Spleen (tissue), 11 donors: Measurements from ENCODE around the gene ARHGAP24. TPM values are rescaled to one million over a fixed set of nuclear protein-coding genes. Genes with fewer than 3 reads are reported as not detected.

Source experiments
- DNase-seq: peaks from one replicate; pipeline ENCODE4 v3.0.0-alpha.2; 2020
- H3K27ac ChIP-seq, 8 donors: fragments of 200-600 bp; sonication (generic) in 7 of 8; 1 replicate in 4 of 8; 2 replicates in 4 of 8; pipeline versions ENCODE4 v1.5.0 to v1.8.0; 2016 to 2021; ENCODE audit warnings: inconsistent platforms in 4 of 8, mild to moderate bottlenecking in 4 of 8, moderate library complexity in 1 of 8
- H3K27me3 ChIP-seq, 7 donors: fragments of 200-600 bp; sonication (generic) in 6 of 7; replicated peaks in 1 of 7; 1 replicate in 4 of 7; 2 replicates in 3 of 7; pipeline versions ENCODE4 v1.5.0 to v1.8.0; 2016 to 2021; ENCODE audit warnings: inconsistent platforms in 3 of 7, mild to moderate bottlenecking in 1 of 7
- H3K36me3 ChIP-seq, 6 donors: fragments of 200-600 bp; sonication (generic) in 5 of 6; 1 replicate in 4 of 6; 2 replicates in 2 of 6; pipeline versions ENCODE4 v1.5.0 to v1.8.0; 2016 to 2021; ENCODE audit warnings: inconsistent platforms in 2 of 6
- H3K4me1 ChIP-seq, 6 donors: fragments of 200-600 bp; sonication (generic) in 5 of 6; 1 replicate in 3 of 6; 2 replicates in 3 of 6; pipeline versions ENCODE4 v1.5.0 to v1.8.0; 2016 to 2021; ENCODE audit warnings: inconsistent platforms in 3 of 6
- H3K4me3 ChIP-seq, 8 donors: fragments of 200-600 bp; sonication (generic) in 7 of 8; 1 replicate in 4 of 8; 2 replicates in 4 of 8; pipeline versions ENCODE4 v1.5.0 to v1.8.0; 2016 to 2021; ENCODE audit warnings: inconsistent platforms in 4 of 8, mild to moderate bottlenecking in 4 of 8, moderate library complexity in 2 of 8
- H3K9me3 ChIP-seq, 8 donors: fragments of 200-600 bp; sonication (generic) in 7 of 8; 1 replicate in 4 of 8; 2 replicates in 4 of 8; pipeline versions ENCODE4 v1.5.0 to v1.8.0; 2016 to 2021; ENCODE audit warnings: inconsistent platforms in 4 of 8
- CTCF ChIP-seq, 11 experiments: fragments of 200-600 bp in 7 of 11; fragments of 450-650 bp in 4 of 11; sonication (generic) in 4 of 11; IDR thresholded peaks in 8 of 11; conservative IDR thresholded peaks in 3 of 11; 1 replicate in 7 of 11; 2 replicates in 4 of 11; pipeline versions ENCODE4 v1.4.0 to v1.8.0; 2016 to 2021; ENCODE audit warnings: antibody characterized with exemption in 11 of 11, inconsistent platforms in 4 of 11, mild to moderate bottlenecking in 1 of 11
- POLR2A ChIP-seq, 3 donors: fragments of 450-650 bp; IDR thresholded peaks; one replicate each; pipeline ENCODE4 v1.5.1; 2017; ENCODE audit warnings: antibody characterized with exemption in 3 of 3, mild to moderate bottlenecking in 1 of 3
- POLR2AphosphoS5 ChIP-seq, 3 donors: sonication (generic); formaldehyde crosslinking; IDR thresholded peaks; one replicate each; pipeline ENCODE4 v1.5.1; 2017; ENCODE audit warnings: antibody characterized with exemption in 3 of 3
- WGBS, 5 donors: extraction: QIAGEN DNeasy Blood & Tissue Kit in 3 of 5; methylation state at CpG; one replicate each; pipeline versions ENCODE4 v1.1.5 to v1.1.7; 2013 to 2018; 5-methylcytosine and 5-hydroxymethylcytosine counted together
- intact Hi-C: fragments of 100-400 bp; cut with DNase I; formaldehyde crosslinking; loops from one replicate; pipeline ENCODE4 v1.15.0; 2023; ENCODE audit warnings: low total_unique reads
- polyA plus RNA-seq, 3 donors: library from polyadenylated mRNA; stranded (reverse); fragments of 200-250 nt; gene quantifications; one replicate each; pipeline ENCODE4 v1.2.1, GENCODE V29; 2013
- total RNA-seq, 7 donors: library from RNA; depleted of rRNA in 3 of 7; stranded (reverse); fragments of >200 nt in 3 of 7; fragmentation: NEBNext Ultra II Directional in 4 of 7; extraction: Animal tissue kit (Norgen Biotek cat#: 25700) in 4 of 7; gene quantifications; one replicate each; pipeline versions ENCODE4 v1.1.0 to v1.2.1, GENCODE V29; 2016 to 2021
- donor health status: healthy with polysubstance abuse.
- donor health status: DM: no; HTN: no; CAD: no; lungs with moderate emphysema.
- donor health status: DM: no; HTN: no; CAD: no.
- donor health status: Bipolar disorder and iron deficiency.
- donor health status: healthy.
- donor health status: DM: no; HTN: no; CAD: no.
- donor health status: DM: yes; HTN: yes; CAD: no.

Gene ARHGAP24
- total and polyA plus RNA-seq, 10 donors, result 23.1 to 199 (median 130) TPM

DNA sequence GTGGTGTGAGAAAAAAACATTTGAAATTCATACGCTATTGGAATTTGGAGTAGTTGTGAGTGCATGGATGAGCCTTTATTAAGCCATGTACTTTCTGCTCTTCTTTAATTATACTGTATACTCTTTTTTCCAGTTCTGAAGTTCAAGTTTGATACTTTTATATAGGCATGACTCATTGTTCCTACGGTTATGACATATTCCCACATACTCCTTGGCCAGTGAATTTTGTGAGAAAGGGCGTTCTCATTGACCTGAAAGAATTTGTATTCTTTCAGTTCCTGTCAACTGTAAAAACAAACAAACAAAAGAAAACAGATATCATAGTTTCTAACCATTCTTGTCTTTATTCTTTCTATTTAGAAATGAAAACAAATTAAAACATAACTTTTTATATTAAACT, 477.6 kb downstream of the ARHGAP24 start:
- no peak for DNase-seq
- no peak overlapping the region for H3K27ac ChIP-seq
- H3K36me3 ChIP-seq, result peaks cover 0 to 29% (median 0%) of the 10 kb centered on the region in 6 donors
- no peak overlapping the region for H3K4me3 ChIP-seq
- H3K27me3 ChIP-seq, result no peaks in the 10 kb centered on the region
- H3K9me3 ChIP-seq, result no peaks in the 10 kb centered on the region
- no peak for TF ChIP-seq POLR2AphosphoS5 (IDR thresholded peaks at IDR 0.05)
- no peak for TF ChIP-seq POLR2A (IDR thresholded peaks at IDR 0.05)
- TF ChIP-seq CTCF (IDR thresholded peaks at IDR 0.05 in 8 of 11, conservative IDR thresholded peaks at IDR 0.05 in 3 of 11), result no peak
- intact Hi-C loops, result no loop called here
- 83 to 92% (median 87%) methylated on average over 3 of the region's 3 CpGs for WGBS, 5 donors
- peaks cover 0 to 13% (median 0%) of the 10 kb centered on the region in 6 donors for H3K4me1 ChIP-seq

- H3K27me3 ChIP-seq, result no peaks in the 10 kb centered on the region
- intact Hi-C loops, result no loop called here
- no peak overlapping the region for H3K27ac ChIP-seq
- TF ChIP-seq POLR2A (IDR thresholded peaks at IDR 0.05) (no peak), POLR2AphosphoS5 (IDR thresholded peaks at IDR 0.05) (no peak), CTCF (IDR thresholded peaks at IDR 0.05 in 8 of 11, conservative IDR thresholded peaks at IDR 0.05 in 3 of 11) (no peak)
- peaks cover 0 to 29% (median 0%) of the 10 kb centered on the region in 6 donors for H3K36me3 ChIP-seq
- DNase-seq, result no peak
- 68 to 85% (median 79%) methylated on average over 3 of the region's 3 CpGs for WGBS, 5 donors
- H3K4me3 ChIP-seq, result no peak overlapping the region
- H3K4me1 ChIP-seq, result peaks cover 0 to 13% (median 0%) of the 10 kb centered on the region in 6 donors
- no peaks in the 10 kb centered on the region for H3K9me3 ChIP-seq
Observed at GRCh38 chr4:85952972-85953650, 478.2 kb downstream of the ARHGAP24 start.

GRCh38 chr4:85953651-85954018, 478.7 kb downstream of the ARHGAP24 start:
- Histone ChIP-seq H3K36me3 (peaks cover 0 to 29% (median 0%) of the 10 kb centered on the region in 6 donors), H3K4me1 (peaks cover 0 to 13% (median 0%) of the 10 kb centered on the region in 6 donors), H3K27ac (no peak overlapping the region), H3K27me3 (no peaks in the 10 kb centered on the region), H3K4me3 (no peak overlapping the region), H3K9me3 (no peaks in the 10 kb centered on the region)
- no peak for TF ChIP-seq POLR2AphosphoS5 (IDR thresholded peaks at IDR 0.05)
- no peak for TF ChIP-seq CTCF (IDR thresholded peaks at IDR 0.05 in 8 of 11, conservative IDR thresholded peaks at IDR 0.05 in 3 of 11)
- no peak for TF ChIP-seq POLR2A (IDR thresholded peaks at IDR 0.05)
- intact Hi-C loops, result no loop called here
- no peak for DNase-seq
- 83 to 93% (median 91%) methylated on average over 3 of the region's 3 CpGs for WGBS, 5 donors

GRCh38 chr4:85955620-85956292, 480.8 kb downstream of the ARHGAP24 start:
- Histone ChIP-seq H3K27ac (no peak overlapping the region), H3K9me3 (no peaks in the 10 kb centered on the region), H3K4me3 (no peak overlapping the region), H3K27me3 (no peaks in the 10 kb centered on the region), H3K4me1 (peaks cover 0 to 13% (median 0%) of the 10 kb centered on the region in 6 donors), H3K36me3 (peaks cover 0 to 31% (median 0%) of the 10 kb centered on the region in 6 donors)
- intact Hi-C loops, result no loop called here
- no peak for DNase-seq
- TF ChIP-seq POLR2AphosphoS5 (IDR thresholded peaks at IDR 0.05) (no peak), POLR2A (IDR thresholded peaks at IDR 0.05) (no peak), CTCF (IDR thresholded peaks at IDR 0.05 in 8 of 11, conservative IDR thresholded peaks at IDR 0.05 in 3 of 11) (no peak)
